ENCODE data around the gene NPAS3.

The NPAS3 gene

GRCh38 chr14:33802737-33803136, 864.1 kb downstream of the NPAS3 start:
- DNase-seq: no peak
- Histone ChIP-seq H3K9me3 (ENCODE audit: insufficient read depth, low read length, severe bottlenecking) (no peaks in the 10 kb centered on the region), H4K20me1 (ENCODE audit: insufficient read depth, low read length) (no peaks in the 10 kb centered on the region), H3K27me3 (ENCODE audit: insufficient read depth, low read length, poor library complexity) (no peaks in the 10 kb centered on the region), H3K4me1 (ENCODE audit: insufficient read depth, low read length) (no peaks in the 10 kb centered on the region), H3K36me3 (ENCODE audit: insufficient read depth, low read length) (no peaks in the 10 kb centered on the region), H3K79me2 (ENCODE audit: insufficient read depth, low read length) (no peaks in the 10 kb centered on the region), H3K9ac (ENCODE audit: low read depth, low read length) (no peak overlapping the region), H3K4me3 (ENCODE audit: low read depth in 1 of 2, low read length in 2 of 2) (no peak overlapping the region), H2AFZ (ENCODE audit: low read depth, low read length) (no peak overlapping the region), H3K27ac (ENCODE audit: low read length) (no peak overlapping the region), H3K4me2 (ENCODE audit: insufficient read depth, low read length) (no peak overlapping the region)
- TF ChIP-seq EZH2 (IDR thresholded peaks at IDR 0.05; ENCODE audit: borderline replicate concordance, low read depth, low read length, severe bottlenecking) (no peak), CTCF (IDR thresholded peaks at IDR 0.05; ENCODE audit: borderline replicate concordance, extremely low read depth, low read length, poor library complexity, severe bottlenecking) (no peak)
- ATAC-seq (ENCODE audit: insufficient read depth, low read depth): no peak

- H2AFZ ChIP-seq (ENCODE audit: low read depth, low read length): no peak overlapping the region
- H3K9me3 ChIP-seq (ENCODE audit: insufficient read depth, low read length, severe bottlenecking): no peaks in the 10 kb centered on the region
- no peak for DNase-seq
- H3K36me3 ChIP-seq (ENCODE audit: insufficient read depth, low read length): no peaks in the 10 kb centered on the region
- no peaks in the 10 kb centered on the region for H3K27me3 ChIP-seq (ENCODE audit: insufficient read depth, low read length, poor library complexity)
- H3K4me2 ChIP-seq (ENCODE audit: insufficient read depth, low read length): no peak overlapping the region
- H3K4me1 ChIP-seq (ENCODE audit: insufficient read depth, low read length): no peaks in the 10 kb centered on the region
- no peak overlapping the region for H3K27ac ChIP-seq (ENCODE audit: low read length)
- H3K4me3 ChIP-seq (ENCODE audit: low read depth in 1 of 2, low read length in 2 of 2): no peak overlapping the region
- TF ChIP-seq EZH2 (IDR thresholded peaks at IDR 0.05; ENCODE audit: borderline replicate concordance, low read depth, low read length, severe bottlenecking) (no peak), CTCF (IDR thresholded peaks at IDR 0.05; ENCODE audit: borderline replicate concordance, extremely low read depth, low read length, poor library complexity, severe bottlenecking) (no peak)
- no peak overlapping the region for H3K9ac ChIP-seq (ENCODE audit: low read depth, low read length)
- ATAC-seq (ENCODE audit: insufficient read depth, low read depth): no peak
- H4K20me1 ChIP-seq (ENCODE audit: insufficient read depth, low read length): no peaks in the 10 kb centered on the region
- no peaks in the 10 kb centered on the region for H3K79me2 ChIP-seq (ENCODE audit: insufficient read depth, low read length)
These were observed 866.9 kb downstream of the NPAS3 start for GRCh38 chr14:33805593-33805992.

- no peaks in the 10 kb centered on the region for H4K20me1 ChIP-seq (ENCODE audit: insufficient read depth, low read length)
- no peak overlapping the region for H3K27ac ChIP-seq (ENCODE audit: low read length)
- no peak overlapping the region for H3K9ac ChIP-seq (ENCODE audit: low read depth, low read length)
- no peaks in the 10 kb centered on the region for H3K4me1 ChIP-seq (ENCODE audit: insufficient read depth, low read length)
- H2AFZ ChIP-seq (ENCODE audit: low read depth, low read length): no peak overlapping the region
- H3K79me2 ChIP-seq (ENCODE audit: insufficient read depth, low read length): no peaks in the 10 kb centered on the region
- ATAC-seq (ENCODE audit: insufficient read depth, low read depth) (no peak), DNase-seq (no peak)
- H3K27me3 ChIP-seq (ENCODE audit: insufficient read depth, low read length, poor library complexity): no peaks in the 10 kb centered on the region
- no peaks in the 10 kb centered on the region for H3K36me3 ChIP-seq (ENCODE audit: insufficient read depth, low read length)
- no peak overlapping the region for H3K4me2 ChIP-seq (ENCODE audit: insufficient read depth, low read length)
- TF ChIP-seq EZH2 (IDR thresholded peaks at IDR 0.05; ENCODE audit: borderline replicate concordance, low read depth, low read length, severe bottlenecking): no peak
- no peak for TF ChIP-seq CTCF (IDR thresholded peaks at IDR 0.05; ENCODE audit: borderline replicate concordance, extremely low read depth, low read length, poor library complexity, severe bottlenecking)
- no peak overlapping the region for H3K4me3 ChIP-seq (ENCODE audit: low read depth in 1 of 2, low read length in 2 of 2)
- no peaks in the 10 kb centered on the region for H3K9me3 ChIP-seq (ENCODE audit: insufficient read depth, low read length, severe bottlenecking)
These were observed 868.2 kb downstream of the NPAS3 start for GRCh38 chr14:33806905-33807304.

- H2AFZ ChIP-seq (ENCODE audit: low read depth, low read length): no peak overlapping the region
These were observed 869.5 kb downstream of the NPAS3 start for GRCh38 chr14:33808187-33808586.

More at GRCh38 chr14:33808187-33808586, 869.5 kb downstream of the NPAS3 start:
- no peaks in the 10 kb centered on the region for H4K20me1 ChIP-seq (ENCODE audit: insufficient read depth, low read length)
- H3K36me3 ChIP-seq (ENCODE audit: insufficient read depth, low read length): no peaks in the 10 kb centered on the region
- H3K4me2 ChIP-seq (ENCODE audit: insufficient read depth, low read length): no peak overlapping the region
- no peaks in the 10 kb centered on the region for H3K9me3 ChIP-seq (ENCODE audit: insufficient read depth, low read length, severe bottlenecking)
- no peak for DNase-seq
- H3K9ac ChIP-seq (ENCODE audit: low read depth, low read length): no peak overlapping the region
- H3K79me2 ChIP-seq (ENCODE audit: insufficient read depth, low read length): no peaks in the 10 kb centered on the region
- TF ChIP-seq EZH2 (IDR thresholded peaks at IDR 0.05; ENCODE audit: borderline replicate concordance, low read depth, low read length, severe bottlenecking): no peak
- TF ChIP-seq CTCF (IDR thresholded peaks at IDR 0.05; ENCODE audit: borderline replicate concordance, extremely low read depth, low read length, poor library complexity, severe bottlenecking): no peak
- H3K27ac ChIP-seq (ENCODE audit: low read length): no peak overlapping the region
- no peak overlapping the region for H3K4me3 ChIP-seq (ENCODE audit: low read depth in 1 of 2, low read length in 2 of 2)
- H3K27me3 ChIP-seq (ENCODE audit: insufficient read depth, low read length, poor library complexity): peaks cover under 1% of the 10 kb centered on the region
- ATAC-seq (ENCODE audit: insufficient read depth, low read depth): no peak
- H3K4me1 ChIP-seq (ENCODE audit: insufficient read depth, low read length): no peaks in the 10 kb centered on the region

Data from DND-41 (cell line).